ENCODE measurements around the gene LNP1. TPM values are rescaled to one million over a fixed set of nuclear protein-coding genes. Genes with fewer than 3 reads are reported as not detected.

LNP1 gene
- total and polyA plus RNA-seq, 2 donors (not counting 3 experiments of a cell fraction or from before 2014, with no cell fraction given), result 0.80 TPM

DNA sequence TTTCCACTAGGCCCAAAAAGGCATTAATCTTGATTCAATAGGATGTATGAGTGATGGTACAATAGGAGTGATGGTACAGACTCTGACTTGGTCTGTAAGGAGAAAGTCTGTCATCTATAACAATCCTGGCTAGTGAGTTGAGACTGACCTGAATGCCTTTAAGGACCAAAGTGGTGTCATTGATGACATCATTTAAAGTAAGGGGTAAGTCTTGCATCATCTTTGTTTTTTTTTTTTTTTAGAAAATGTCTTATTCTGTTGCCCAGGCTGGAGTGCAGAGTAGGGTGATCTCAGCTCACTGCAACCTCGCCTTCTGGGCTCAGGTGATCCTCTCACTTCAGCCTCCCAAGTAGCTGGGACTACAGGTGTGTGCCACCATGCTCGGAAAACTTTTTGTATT, 85.5 kb downstream of the LNP1 start:
- no TSS peak for BruUV-seq (replicated peaks)
- Histone ChIP-seq H3K9ac (replicated peaks; ENCODE audit: extremely low read depth, insufficient read depth, low read length) (no peak overlapping the region), H4K20me1 (replicated peaks; ENCODE audit: control insufficient read depth, extremely low read depth, insufficient read depth, low read length) (no peaks in the 10 kb centered on the region), H3K4me3 (replicated peaks in 1 of 3; ENCODE audit: insufficient read depth in 1 of 3, low read depth in 1 of 3, low read length in 3 of 3) (no peak overlapping the region), H3K4me1 (ENCODE audit: control insufficient read depth, extremely low read depth, insufficient read depth, low read length) (peaks cover 1% of the 10 kb centered on the region), H3K9me1 (replicated peaks; ENCODE audit: control insufficient read depth, extremely low read depth, insufficient read depth, low read length) (no peaks in the 10 kb centered on the region), H3K27me3 (ENCODE audit: control insufficient read depth in 2 of 2, insufficient read depth in 2 of 2, low read length in 2 of 2) (peaks cover 13 to 16% of the 10 kb centered on the region in 2 experiments), H3K79me2 (ENCODE audit: control insufficient read depth, insufficient read depth, low read length) (no peaks in the 10 kb centered on the region), H3K27ac (ENCODE audit: insufficient read depth, low read depth, low read length) (no peak overlapping the region), H3K36me3 (ENCODE audit: control insufficient read depth in 2 of 2, extremely low read depth in 1 of 2, insufficient read depth in 2 of 2, low read length in 2 of 2) (no peaks in the 10 kb centered on the region), H3K4me2 (ENCODE audit: insufficient read depth, low read length) (no peak overlapping the region), H2AFZ (ENCODE audit: low read depth, low read length) (no peak overlapping the region), H3K9me3 (replicated peaks; ENCODE audit: control insufficient read depth, insufficient read depth, low read length) (no peaks in the 10 kb centered on the region)
- CTCF ChIA-PET, result interaction anchor here (0.7 kb wide), 1 partner anchor 24 kb away, joined by 3 read pairs; no protein-coding TSS in a partner anchor
- no peak for DNase-seq (ENCODE audit: low read depth, low spot score)
- FAIRE-seq, result no peak
- intact Hi-C loops (cut with micrococcal nuclease) (no loop called here), dilution Hi-C loops (cut with MboI; ENCODE audit: extremely low pct_ligation_motif_present, low sequenced_read_pairs) (no loop called here)
- POLR2A ChIA-PET, result no interaction called here
- TF ChIP-seq GATA2 (IDR thresholded peaks at IDR 0.05; ENCODE audit: insufficient read depth, insufficient read length, low read depth, low read length) (no peak), JUN (IDR thresholded peaks at IDR 0.05; ENCODE audit: borderline replicate concordance, insufficient read depth, insufficient read length, low read depth) (peak; percentile 25)

GRCh38 chr3:100489118-100489517, 87.8 kb downstream of the LNP1 start:
- dilution Hi-C loops (cut with MboI; ENCODE audit: extremely low pct_ligation_motif_present, low sequenced_read_pairs), result no loop called here
- POLR2A ChIA-PET, result interaction anchor here (0.7 kb wide), 1 partner anchor 552 kb away, joined by 4 read pairs; no protein-coding TSS in a partner anchor
- H3K4me3 ChIP-seq (replicated peaks in 1 of 3; ENCODE audit: insufficient read depth in 1 of 3, low read depth in 1 of 3, low read length in 3 of 3), result no peak overlapping the region

More at GRCh38 chr3:100489118-100489517, 87.8 kb downstream of the LNP1 start:
- no peak for DNase-seq (ENCODE audit: low read depth, low spot score)
- no peak for TF ChIP-seq FOS (IDR thresholded peaks at IDR 0.05; ENCODE audit: borderline replicate concordance, insufficient read depth, low read length)
- TF ChIP-seq CTCF (IDR thresholded peaks at IDR 0.05; ENCODE audit: extremely low read depth in 1 of 2, insufficient read depth in 1 of 2, low read depth in 1 of 2, low read length in 2 of 2), result no peak
- no peak for TF ChIP-seq GATA2 (IDR thresholded peaks at IDR 0.05; ENCODE audit: insufficient read depth, insufficient read length, low read depth, low read length)
- TF ChIP-seq POLR2AphosphoS5 (IDR thresholded peaks at IDR 0.05; ENCODE audit: insufficient read depth, low read depth, low read length), result no peak
- no peak for TF ChIP-seq EZH2 (IDR thresholded peaks at IDR 0.05; ENCODE audit: borderline replicate concordance, low read depth, low read length, severe bottlenecking)
- TF ChIP-seq JUN (IDR thresholded peaks at IDR 0.05; ENCODE audit: borderline replicate concordance, insufficient read depth, insufficient read length, low read depth), result no peak
- TF ChIP-seq POLR2A (IDR thresholded peaks at IDR 0.05; ENCODE audit: low read depth, low read length), result no peak
- no peak for TF ChIP-seq MYC (IDR thresholded peaks at IDR 0.05; ENCODE audit: low read depth, low read length)
- TF ChIP-seq, protein P1, sequence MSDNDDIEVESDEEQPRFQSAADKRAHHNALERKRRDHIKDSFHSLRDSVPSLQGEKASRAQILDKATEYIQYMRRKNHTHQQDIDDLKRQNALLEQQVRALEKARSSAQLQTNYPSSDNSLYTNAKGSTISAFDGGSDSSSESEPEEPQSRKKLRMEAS (IDR thresholded peaks at IDR 0.05; ENCODE audit: insufficient read depth, insufficient read length), result no peak
- H3K9me1 ChIP-seq (replicated peaks; ENCODE audit: control insufficient read depth, extremely low read depth, insufficient read depth, low read length), result no peaks in the 10 kb centered on the region
- H3K27ac ChIP-seq (ENCODE audit: insufficient read depth, low read depth, low read length), result no peak overlapping the region
- no peak overlapping the region for H2AFZ ChIP-seq (ENCODE audit: low read depth, low read length)
- no peaks in the 10 kb centered on the region for H3K36me3 ChIP-seq (ENCODE audit: control insufficient read depth in 2 of 2, extremely low read depth in 1 of 2, insufficient read depth in 2 of 2, low read length in 2 of 2)
- no TSS peak for BruUV-seq (replicated peaks)
- H3K4me1 ChIP-seq (ENCODE audit: control insufficient read depth, extremely low read depth, insufficient read depth, low read length), result peaks cover 9% of the 10 kb centered on the region
- no peak overlapping the region for H3K4me2 ChIP-seq (ENCODE audit: insufficient read depth, low read length)
- no peaks in the 10 kb centered on the region for H3K9me3 ChIP-seq (replicated peaks; ENCODE audit: control insufficient read depth, insufficient read depth, low read length)
- H3K27me3 ChIP-seq (ENCODE audit: control insufficient read depth in 2 of 2, insufficient read depth in 2 of 2, low read length in 2 of 2), result peaks cover 3 to 4% of the 10 kb centered on the region in 2 experiments
- CTCF ChIA-PET, result interaction anchor here (1.5 kb wide), 1 partner anchor 26 kb away, joined by 8 read pairs; no protein-coding TSS in a partner anchor
- intact Hi-C loops (cut with micrococcal nuclease), result no loop called here
- H3K79me2 ChIP-seq (ENCODE audit: control insufficient read depth, insufficient read depth, low read length), result no peaks in the 10 kb centered on the region
- H4K20me1 ChIP-seq (replicated peaks; ENCODE audit: control insufficient read depth, extremely low read depth, insufficient read depth, low read length), result no peaks in the 10 kb centered on the region
- H3K9ac ChIP-seq (replicated peaks; ENCODE audit: extremely low read depth, insufficient read depth, low read length), result no peak overlapping the region
- FAIRE-seq, result no peak

All from endothelial cell of umbilical vein (primary cell).